GM18498 (cell line): Measurements from ENCODE around the gene FMNL1.

Source experiments
- ATAC-seq: cut with Tn5 transposase; IDR thresholded peaks from one replicate; pipeline ENCODE4 v1.9.1; 2021; ENCODE audit warnings: mild to moderate bottlenecking, moderate library complexity; ENCODE audit not compliant: unreplicated experiment

The FMNL1 gene

DNA sequence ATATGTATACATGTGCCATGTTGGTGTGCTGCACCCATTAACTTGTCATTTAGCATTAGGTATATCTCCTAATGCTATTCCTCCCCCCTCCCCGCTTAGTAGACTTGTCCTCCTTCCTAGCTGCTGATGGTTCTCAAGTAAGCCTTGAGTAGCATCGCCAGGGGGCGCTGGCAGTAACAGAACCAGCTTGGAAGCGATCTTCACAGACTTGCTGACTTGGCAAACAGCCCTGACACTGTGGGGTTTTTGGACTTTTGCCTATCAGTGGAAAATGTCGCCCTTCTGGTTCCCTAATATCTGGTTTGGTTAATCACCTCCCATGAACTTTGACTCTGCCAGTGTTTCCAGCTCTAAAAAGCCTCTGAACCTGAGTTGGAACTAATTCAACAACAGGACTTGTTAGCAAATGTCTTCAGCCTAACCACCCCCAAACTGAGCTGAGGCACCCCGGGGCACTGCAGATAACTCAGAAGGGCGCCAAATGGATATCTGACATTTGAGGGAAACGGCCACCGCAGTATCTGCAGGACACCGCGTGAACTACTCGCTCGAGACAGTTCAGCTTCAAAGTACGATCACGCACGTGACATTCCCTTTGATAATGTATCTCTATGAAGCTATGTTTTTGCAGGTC, 55.6 kb downstream of the FMNL1 start:
- no peak for ATAC-seq

DNA sequence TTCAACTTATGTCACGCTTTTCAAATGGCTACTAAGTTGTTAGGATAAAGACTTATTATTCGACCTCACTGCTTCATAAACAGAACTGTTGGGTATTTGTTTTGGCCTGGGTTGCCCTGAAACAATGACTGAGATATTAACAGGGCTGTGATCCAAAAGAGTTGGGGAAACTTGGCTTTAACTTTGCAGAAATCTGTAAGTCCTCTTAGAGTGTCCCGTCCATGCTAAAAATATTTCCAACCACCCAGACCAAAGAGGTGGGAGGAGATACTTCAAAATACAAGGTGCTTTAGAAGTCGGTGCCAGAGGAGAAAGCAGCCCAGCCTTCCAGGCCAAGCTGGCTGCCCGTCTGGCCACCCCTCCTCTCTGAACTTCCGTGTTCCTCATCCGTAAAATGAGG, 56.3 kb downstream of the FMNL1 start:
- ATAC-seq, result no peak

DNA sequence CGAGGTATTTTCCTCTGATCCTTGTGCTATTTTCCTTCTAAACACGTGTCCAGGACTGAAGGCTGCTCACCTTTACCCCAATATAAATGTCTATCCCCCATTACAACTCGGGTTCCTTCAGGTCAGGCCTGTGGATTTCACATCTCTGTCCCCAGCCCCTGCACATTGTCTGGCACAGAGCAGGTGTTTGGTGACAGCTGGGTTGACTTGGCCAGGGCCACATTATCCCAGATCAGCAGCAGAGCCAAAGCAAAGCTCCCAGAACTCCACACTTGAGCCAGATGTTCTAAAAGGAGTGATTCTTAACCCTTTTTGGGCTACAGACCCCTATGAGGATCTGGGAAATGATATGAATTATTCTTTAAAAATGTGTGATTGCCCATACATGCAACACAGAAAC, 58.2 kb downstream of the FMNL1 start:
- ATAC-seq, result no peak

DNA sequence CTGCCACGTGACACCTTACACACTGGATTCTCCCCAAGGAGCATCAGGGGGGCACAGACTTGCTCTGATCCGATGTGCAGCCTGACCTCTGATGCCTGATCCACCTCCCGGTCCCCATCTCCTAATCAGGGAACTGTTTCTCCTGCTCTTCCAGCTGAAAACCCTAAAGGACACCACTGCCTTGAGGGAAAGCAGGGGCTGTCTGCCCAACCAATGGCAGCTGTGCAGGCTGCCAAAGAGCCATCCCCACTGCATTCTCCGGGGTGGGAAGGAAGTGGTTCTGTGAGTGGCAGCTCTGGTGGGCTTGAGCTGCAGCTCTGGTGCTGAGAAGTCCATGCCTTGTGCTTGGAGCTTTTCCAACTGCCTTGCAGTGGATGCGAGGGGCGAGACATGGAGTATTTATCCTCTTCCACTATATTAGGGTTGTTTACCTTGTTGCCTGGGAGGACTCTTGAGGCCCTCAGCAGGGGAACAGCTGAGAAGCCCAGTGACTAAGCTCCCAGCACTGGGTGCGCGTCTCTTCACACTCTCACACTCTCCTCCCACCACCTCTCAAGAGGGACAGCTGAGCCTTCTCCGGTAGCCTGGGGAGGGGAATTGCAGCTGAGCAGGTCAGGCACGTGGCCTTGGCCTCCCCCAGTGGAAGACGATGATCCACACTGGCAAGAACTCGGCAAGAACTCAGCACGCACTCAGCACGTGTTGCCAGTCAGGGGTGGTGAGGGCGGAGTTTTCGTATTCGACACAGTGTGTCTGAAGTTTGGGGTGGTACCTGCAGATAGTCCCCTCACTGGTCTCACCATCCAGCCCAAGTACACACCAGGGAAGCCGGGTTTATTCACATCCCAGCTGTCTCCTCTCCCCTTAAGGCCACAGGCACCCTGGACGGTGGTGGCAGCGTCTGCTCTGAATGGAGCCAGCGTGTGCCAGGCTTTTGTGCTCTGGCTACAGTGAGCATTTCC, 61.3 kb downstream of the FMNL1 start:
- no peak for ATAC-seq

DNA sequence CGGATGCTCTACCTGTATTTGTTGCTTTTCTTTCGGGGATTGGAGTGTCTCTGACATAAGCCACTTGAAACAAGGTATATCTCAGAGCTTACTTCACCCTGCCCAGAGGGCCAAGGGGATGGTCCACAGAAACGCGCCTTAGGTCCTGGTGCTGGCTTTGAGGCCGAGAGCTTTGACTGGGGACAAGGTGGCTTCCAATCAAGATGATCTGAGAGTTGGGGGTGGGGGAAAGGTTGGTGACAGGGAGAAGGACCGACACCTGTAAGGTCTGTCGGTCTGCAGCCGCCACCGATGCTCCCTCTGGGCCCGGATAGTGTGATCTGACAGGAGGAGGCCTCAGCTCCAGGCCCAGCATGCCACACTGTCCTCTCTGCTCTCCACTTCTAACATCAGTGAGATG, 62.0 kb downstream of the FMNL1 start:
- no peak for ATAC-seq

DNA sequence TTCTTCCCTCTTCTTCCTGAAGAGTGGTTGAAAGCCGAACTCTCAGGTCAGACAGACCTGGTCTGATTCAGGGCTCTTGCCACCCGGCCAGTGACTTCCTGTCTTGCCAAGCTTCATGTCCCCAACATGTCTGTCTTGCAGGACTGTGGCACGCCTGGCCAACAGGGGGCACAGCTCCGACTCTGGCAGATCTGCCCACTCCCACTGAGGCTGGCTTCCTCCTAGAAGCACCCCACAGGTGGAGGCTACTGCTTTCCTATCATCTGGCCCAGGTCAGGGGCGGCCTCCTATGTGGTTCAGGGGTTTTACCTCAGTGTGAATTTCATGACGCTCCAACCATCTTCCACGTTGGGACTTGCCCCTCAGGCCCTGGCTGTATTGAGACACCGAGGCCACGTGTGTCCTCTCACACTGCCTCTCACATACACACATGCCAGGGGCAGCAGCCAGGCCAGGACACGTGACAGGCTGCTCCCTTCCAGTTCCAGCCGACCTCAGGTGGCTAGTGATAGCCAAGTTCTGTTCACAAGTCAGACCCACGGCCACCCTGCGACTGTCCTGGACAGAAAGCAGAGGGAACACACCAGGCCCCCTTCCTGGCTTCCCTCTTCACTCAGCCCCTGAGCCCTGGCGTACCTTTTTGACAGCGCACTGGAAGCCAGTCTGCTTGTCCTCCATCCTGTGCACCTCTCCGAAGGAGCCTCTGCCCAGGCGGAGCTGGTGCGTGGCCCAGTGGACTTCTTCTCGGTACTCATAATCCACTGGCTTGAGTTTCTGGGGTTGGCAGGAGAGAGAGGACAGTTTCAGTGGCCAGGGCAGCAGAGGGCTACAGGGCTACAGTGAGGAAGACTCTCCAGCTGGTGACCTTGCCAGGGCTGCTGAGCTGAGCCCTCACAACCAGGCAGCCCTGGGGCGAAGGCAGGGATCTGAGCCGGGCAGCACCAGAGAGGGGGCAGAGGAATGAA, 62.8 kb downstream of the FMNL1 start:
- no peak for ATAC-seq

DNA sequence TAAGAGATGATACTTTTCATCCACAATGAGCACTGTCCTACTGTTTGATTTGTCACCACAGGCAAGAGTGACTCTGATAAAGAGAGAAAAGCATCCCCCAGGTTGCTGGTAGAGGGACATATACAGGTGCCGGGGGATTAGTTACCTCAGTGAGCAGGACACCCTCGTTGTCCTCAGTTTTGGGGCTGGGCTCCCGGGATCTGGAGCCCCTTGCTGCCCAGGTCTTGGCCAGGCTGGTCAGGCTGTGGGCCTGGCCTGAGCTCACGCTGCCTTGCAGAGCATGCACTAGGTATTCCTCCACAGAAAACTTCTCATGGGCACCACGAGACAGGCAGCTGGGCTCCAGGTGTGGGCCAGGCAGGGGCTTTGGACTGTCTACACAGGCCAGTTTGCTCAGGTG, 64.6 kb downstream of the FMNL1 start:
- ATAC-seq, result no peak

DNA sequence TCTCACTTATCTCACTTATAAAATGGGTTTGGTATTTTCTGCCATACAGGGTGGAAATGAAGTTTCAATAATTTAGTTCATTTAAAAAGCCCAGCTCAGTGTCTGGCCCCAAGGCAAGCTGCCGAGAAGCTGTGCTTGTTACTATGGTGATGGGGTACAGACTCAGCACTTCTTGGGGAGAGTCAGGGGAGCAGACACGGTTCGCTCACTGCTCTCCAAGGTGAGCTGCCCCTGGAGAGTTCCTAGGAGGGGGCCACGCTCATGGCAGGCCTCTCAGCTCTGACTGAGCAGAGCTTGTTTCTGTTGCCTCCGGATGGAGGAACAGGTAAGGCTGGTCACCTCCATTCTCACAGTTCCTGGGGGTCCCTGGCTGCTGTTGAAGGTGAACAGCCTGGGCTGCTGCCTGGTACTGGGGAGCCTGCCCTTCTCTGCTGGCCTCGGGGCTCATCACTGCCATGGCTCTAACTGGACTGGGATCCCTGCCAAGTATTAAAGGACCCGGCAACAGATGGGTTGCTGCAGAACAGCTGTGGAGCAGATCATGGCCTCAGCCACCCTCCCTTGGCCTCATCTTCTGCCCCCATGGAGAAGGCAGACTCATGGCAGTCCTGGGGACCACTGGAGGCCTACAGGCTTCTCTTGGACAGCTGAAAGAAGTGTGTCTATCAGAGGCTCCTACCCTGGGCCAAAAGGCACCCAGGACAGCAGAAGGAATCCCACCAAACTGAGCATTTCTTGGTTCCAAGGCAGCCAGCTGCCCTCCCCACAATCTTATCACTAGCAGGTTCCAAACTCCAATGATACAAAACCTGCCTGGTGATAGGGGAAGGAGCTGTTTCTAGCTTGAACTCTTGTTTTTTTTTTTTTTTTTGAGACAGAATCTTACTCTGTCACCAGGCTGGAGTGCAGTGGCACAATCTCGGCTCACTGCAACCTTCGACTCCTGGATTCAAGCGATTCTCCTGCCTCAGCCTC, 66.1 kb downstream of the FMNL1 start:
- ATAC-seq, result no peak

DNA sequence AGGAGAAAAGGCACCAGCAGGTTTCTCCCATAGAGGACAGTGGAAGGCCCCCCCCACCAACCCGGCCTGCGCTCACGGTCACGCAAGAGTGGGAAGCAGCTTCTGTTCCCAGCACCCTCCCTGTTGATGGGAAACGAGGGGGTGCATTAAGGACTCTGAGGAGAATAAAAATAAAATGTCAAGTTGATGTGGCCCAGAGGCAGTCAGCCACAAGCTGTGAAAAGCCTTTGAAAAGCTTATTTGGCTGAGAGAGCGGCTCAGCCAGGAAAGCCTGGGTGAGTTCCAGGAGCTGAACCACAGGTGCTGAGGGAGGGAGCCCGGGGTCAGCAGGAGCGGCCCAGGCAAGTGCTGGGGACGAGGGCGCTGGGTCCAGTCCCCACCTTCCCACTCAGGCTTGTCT, 67.1 kb downstream of the FMNL1 start:
- ATAC-seq, result no peak

DNA sequence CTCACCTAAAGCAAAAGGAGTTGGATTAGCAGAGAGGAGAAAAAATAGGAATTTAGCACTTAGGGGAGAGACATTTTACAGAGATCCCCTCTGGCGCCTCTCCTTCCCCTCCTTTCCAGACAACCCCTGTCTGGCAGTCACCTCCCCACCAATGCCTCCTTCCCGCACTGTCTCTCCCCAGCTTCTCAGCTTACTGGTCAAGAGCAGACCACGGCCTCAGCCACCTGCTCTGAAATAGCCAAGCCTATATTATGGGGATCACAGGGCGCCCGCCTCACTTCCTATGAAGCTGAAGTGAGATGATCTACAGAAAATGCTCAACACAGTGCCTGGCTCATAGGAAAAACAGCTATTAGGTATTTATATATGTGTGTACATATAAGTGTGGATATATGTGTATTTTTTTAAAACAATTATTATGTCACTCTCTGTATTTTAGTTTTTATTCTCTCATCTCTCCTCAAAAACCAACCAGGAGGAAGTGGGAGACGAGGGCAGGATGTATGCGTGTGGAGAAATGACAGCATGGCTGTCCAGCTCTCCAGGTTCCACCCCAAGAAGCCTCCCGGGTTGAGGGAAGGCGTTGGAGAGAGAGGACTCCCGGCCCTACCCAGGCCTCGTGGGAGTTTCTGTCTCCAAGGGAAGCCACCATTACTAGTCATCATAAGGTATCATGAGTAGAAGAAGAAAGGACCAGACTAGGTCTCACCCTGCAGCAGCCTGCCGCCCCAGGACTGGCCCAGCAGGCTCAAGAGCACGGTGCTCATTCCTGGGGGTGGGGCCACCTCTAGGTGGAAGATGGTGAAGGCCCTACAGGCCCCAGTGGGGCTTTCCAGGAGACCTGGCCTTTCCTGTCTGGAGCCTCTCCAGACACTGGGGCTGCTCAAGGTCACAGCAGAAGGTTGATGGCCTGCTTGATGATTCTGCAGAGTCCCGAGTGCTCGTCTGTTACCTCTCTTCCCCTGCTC, 67.9 kb downstream of the FMNL1 start:
- no peak for ATAC-seq

DNA sequence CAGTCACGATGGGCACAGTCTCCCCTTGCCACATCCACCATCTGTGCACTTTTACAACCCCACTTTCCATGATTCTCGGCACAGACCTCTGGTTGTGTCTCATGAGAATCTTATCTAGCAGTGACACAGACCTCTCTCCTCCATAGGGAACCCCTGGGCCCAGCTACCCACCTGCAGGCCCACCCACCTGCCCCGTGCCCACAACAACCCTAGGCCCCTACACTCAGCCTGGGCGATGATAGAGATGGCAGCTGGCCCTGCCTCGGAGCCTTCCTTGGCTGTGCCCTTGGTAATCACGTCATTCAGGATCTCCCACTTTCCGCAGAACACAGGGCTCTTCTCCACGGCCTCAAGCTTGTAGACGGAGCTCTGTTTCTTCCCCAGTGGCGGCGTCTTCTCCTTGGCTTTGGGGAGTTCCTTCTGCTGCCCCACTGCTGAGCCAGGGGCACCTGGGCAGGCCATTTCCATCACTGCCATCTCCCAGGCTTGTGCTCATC, 68.6 kb downstream of the FMNL1 start:
- ATAC-seq, result no peak

DNA sequence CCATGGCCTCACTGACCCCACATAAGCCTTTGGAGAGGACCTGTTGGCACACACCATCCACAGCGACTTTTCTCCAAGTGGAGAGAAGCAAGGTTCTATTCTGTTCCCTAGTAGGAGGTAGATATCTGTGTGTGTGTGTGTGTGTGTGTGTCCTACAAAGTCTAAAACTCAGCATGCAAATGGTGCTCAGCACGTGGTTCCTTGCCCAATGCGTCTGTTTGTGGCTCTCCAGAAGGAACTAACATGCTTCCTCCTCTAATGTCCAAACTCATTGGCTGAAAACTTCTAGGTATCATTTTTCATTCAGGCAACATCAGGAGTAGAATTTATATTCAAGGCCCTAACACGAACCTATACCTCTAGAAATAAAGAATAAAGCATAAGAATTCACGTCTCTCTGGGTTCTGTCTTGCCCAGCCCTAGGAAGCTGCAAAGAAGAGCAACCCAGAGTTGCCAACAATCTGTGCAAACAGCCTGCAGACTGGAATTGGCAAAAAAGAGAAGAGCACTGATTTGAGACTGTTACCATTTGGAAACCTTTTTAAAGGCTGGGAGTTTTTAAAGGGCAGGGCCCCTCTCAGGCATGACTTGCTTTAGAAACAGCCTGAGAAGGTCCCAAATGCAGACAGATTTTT, 69.6 kb downstream of the FMNL1 start:
- no peak for ATAC-seq

DNA sequence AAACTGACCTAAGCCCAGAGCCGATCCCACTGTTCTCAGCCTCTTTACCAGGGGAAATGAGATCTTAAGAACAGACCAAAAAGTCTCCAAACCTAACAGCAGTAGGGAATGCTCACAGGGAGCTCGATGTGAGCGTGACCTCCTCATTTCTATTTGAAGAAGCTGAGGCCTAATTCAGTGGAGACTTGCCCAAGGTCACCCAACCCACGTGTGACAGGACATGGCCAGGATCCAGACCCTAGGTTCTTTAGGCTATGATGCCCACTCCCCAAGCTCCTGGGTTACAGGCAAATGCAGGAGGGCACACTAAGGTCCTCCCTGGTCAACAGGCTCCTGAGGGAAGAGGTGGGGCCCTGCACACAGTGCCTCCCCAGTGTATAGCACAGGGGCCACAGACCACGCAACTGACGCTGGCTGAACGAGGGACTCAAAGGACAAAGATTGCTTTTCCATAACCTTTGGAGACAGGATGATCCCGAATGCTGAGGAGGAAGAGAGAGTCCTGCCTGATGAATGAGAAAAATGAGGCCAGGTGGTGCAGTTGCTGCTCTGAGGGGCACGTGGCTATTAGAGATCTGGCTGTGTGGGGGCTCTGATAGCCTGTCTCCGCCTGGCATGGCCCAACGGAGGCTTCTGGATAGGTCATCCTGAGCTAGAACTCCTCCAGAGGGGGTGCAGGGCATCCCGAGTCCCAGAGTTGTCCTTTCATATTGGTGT, 71.2 kb downstream of the FMNL1 start:
- ATAC-seq, result no peak

DNA sequence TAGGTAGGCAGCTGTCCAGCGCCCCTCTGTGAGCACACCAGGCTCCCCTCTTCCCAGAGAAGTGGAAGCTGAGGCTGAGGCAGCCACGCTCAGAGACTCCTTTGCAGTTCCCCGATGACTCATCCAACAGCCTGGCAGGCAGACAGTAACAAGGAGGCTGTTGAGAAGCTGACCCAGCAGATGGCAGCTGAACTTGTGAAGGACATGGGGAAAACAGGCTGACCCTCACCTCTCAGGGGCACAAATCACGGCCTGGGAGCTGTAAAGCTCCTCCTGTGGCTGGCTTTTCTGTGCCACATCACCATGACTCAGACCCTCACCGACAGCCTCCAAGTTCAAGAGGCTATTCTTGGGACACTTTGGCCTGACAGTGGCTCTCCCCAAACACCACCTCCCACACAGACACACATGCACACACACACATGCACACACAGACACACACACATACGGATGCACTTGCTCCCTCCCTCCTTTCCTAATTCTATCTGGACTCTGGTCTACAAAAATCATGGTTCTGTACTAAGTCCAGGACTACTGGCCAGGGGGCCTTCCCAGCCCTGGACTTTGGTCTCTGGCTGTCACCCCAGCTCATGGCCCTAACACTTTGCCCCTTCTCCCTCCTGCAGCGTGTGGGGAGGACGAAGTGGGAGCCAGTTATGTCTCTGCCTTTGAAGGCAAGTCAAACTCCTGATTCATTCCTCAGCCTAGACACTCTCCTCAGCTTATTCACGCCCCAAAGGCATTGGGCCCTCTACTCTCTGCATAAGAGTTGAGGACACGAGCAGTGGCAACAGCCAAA, 71.9 kb downstream of the FMNL1 start:
- no peak for ATAC-seq

DNA sequence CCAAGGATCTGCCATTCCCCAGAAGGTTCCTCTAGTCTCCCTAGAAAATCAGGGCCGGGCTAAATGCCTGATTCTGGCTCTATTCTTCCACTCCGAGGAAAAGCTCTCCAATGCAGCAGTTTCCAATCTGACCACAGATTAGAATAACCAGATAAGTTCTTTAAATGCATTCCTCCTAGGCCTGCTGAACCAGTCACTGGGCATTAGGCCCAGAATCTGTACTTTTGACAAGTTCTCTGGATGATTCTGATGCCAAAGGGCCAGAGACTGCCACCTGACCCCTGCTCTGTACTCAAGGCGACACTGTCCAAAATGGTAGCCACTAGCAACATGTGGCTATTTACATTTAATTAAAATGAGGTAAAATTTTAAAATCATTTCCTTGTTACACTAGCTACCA, 72.8 kb downstream of the FMNL1 start:
- no peak for ATAC-seq

DNA sequence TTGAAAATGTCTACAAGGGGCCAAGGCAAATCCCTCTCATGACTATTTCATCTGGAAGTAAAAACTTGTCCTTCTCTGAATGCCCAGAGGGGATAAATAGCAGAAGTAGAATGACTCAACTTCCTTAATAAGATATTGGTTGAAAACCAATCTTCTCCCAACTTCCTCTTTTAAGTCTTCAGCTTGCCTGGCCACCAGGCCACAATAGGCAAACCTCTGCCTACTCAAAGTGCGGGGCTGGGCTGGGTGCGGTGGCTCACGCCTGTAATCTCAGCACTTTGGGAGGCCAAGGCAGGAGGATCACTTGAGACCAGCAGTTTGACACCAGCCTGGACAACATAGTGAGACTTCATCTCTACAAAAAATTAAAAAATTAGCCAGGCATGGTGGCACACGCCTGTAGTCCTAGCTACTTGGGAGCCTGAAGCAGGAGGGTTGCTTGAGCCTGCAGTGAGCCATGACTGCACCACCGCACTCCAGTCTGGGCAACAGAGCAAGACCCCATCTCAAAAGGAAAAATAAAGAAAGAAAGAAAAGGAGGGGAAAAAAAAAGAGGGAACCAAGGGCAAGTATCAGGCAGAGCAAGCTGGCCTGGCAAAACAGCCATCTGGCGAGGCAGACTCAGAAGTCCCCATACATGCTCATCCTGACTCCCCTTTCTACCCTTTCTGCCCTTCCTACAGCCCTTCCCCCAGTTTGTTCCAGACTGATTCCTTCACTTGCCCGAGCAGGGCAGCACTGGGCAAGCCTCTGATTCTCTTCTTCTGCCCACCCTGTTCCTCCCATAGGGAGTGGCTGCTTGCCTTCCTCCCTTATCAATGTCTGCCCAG, 74.5 kb downstream of the FMNL1 start:
- ATAC-seq, result no peak
